ENCODE data around the gene ZMYND8. TPM values are rescaled to one million over a fixed set of nuclear protein-coding genes. Genes with fewer than 3 reads are reported as not detected.

Gene ZMYND8
- total and polyA plus RNA-seq, 3 donors from 2014 or later: 30.4 to 102 (median 87.2) TPM

DNA sequence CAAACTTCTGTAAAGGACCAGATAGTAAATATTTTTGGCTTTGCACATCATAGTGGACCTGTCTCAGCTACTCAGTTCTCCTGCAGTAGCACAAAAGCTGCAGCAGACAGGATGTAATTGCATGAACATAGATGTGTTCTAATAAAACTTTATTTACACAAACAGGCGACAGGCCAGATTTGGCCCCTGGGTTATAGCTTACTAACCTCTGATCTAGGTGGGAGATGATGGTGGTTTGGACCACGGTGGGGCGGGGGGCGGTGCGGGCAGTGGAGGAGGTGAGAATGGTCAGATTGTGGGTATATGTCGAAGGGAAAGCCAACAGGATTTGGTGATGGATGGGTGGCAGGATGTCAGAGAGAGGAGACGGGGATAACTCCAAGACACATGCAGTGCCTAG is 196.3 kb downstream of the ZMYND8 start:
- intact Hi-C loops (cut with DNase I; ENCODE audit: low total_unique reads): loop anchor here (10.0 kb wide), 1 partner anchor 405 kb away; no protein-coding TSS in a partner anchor
- H3K27ac ChIP-seq: no peak overlapping the region
- DNase-seq: no peak
- H3K4me1 ChIP-seq: no peaks in the 10 kb centered on the region
- no peaks in the 10 kb centered on the region for H3K9me3 ChIP-seq
- 95 to 96% methylated on average over 7 of the region's 7 CpGs for WGBS, 2 donors
- TF ChIP-seq, protein P1, sequence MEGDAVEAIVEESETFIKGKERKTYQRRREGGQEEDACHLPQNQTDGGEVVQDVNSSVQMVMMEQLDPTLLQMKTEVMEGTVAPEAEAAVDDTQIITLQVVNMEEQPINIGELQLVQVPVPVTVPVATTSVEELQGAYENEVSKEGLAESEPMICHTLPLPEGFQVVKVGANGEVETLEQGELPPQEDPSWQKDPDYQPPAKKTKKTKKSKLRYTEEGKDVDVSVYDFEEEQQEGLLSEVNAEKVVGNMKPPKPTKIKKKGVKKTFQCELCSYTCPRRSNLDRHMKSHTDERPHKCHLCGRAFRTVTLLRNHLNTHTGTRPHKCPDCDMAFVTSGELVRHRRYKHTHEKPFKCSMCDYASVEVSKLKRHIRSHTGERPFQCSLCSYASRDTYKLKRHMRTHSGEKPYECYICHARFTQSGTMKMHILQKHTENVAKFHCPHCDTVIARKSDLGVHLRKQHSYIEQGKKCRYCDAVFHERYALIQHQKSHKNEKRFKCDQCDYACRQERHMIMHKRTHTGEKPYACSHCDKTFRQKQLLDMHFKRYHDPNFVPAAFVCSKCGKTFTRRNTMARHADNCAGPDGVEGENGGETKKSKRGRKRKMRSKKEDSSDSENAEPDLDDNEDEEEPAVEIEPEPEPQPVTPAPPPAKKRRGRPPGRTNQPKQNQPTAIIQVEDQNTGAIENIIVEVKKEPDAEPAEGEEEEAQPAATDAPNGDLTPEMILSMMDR (IDR thresholded peaks at IDR 0.05): no peak
- no peak for TF ChIP-seq POLR2A (IDR thresholded peaks at IDR 0.05)
- H3K27me3 ChIP-seq: no peaks in the 10 kb centered on the region
- H3K36me3 ChIP-seq (ENCODE audit: low read depth, missing control alignments): no peaks in the 10 kb centered on the region
- no peak overlapping the region for H3K4me3 ChIP-seq

Small RNA genes lying within 50 kb of the gene (microRNA-seq; reads per million reads assigned to microRNA genes)
- 0.69 to 2.1 reads per million in 2 donors for gene MIR3616 (ENCODE audit: borderline number of aligned reads in 2 of 2, borderline replicate concordance in 1 of 2)

Small RNA genes lying within 50 kb of the gene (small RNA-seq; reads per million reads assigned to genes)
- 0 reads per million in 2 donors for gene MIR3616

Other genes starting within 250 kb of the ZMYND8 start
- gene NCOA3, start 145.2 kb upstream of the ZMYND8 start, total RNA-seq: 10 to 100 TPM; 27.6 to 32.5 TPM
- 18.1 TPM for gene NCOA3, start 145.2 kb upstream of the ZMYND8 start, polyA plus RNA-seq (ENCODE audit: insufficient read depth, low read depth, low replicate concordance)

All from testis (tissue), 3 donors.